Cardiac muscle cell (in vitro differentiated cells and primary cell): ENCODE results near the gene MEGF11. TPM values are rescaled to one million over a fixed set of nuclear protein-coding genes. Genes with fewer than 3 reads are reported as not detected.

Experiments used
- DNase-seq, 2 donors: peaks; one replicate each; pipeline versions ENCODE4 v3.0.0 to v3.0.0-alpha.2; 2010 to 2017; ENCODE audit warnings: low read depth in 1 of 2, low spot score in 1 of 2
- H3K27ac ChIP-seq: fragments of 200-600 bp; sonication (generic); 2 replicates; pipeline ENCODE4 v1.5.1; 2016
- H3K27me3 ChIP-seq: fragments of 200-600 bp; sonication (generic); 2 replicates; pipeline ENCODE4 v1.6.0; 2016; ENCODE audit warnings: control low read depth
- H3K36me3 ChIP-seq: fragments of 200-600 bp; sonication (generic); 2 replicates; pipeline ENCODE4 v1.5.1; 2016; ENCODE audit warnings: control low read depth
- H3K4me1 ChIP-seq: fragments of 200-600 bp; sonication (generic); 2 replicates; pipeline ENCODE4 v1.8.1; 2017; ENCODE audit warnings: low read depth, mild to moderate bottlenecking, mixed run types
- H3K4me3 ChIP-seq: fragments of 200-600 bp; sonication (generic); 2 replicates; pipeline ENCODE4 v1.5.1; 2016; ENCODE audit warnings: mild to moderate bottlenecking
- H3K9me3 ChIP-seq: fragments of 200-600 bp; sonication (generic); 2 replicates; pipeline ENCODE4 v1.5.1; 2017; ENCODE audit warnings: low read depth, mild to moderate bottlenecking, control low read depth
- CTCF ChIP-seq: IDR thresholded peaks from 2 replicates; pipeline ENCODE4 v1.5.1; 2012; ENCODE audit warnings: low read depth, mild to moderate bottlenecking, low read length
- polyA plus RNA-seq: library from polyadenylated mRNA; unstranded; fragments of >200 nt; fragmentation: Nextera tagmentation; extraction: Ambion mirVana; gene quantifications from 2 replicates; pipeline ENCODE4 v1.2.1, GENCODE V29; 2016
- total RNA-seq: library from RNA; depleted of rRNA; stranded (reverse); fragments of >200 nt; gene quantifications from 2 replicates; pipeline ENCODE4 v1.2.3, GENCODE V29; 2016

The MEGF11 gene
- total and polyA plus RNA-seq, 2 experiments from 2014 or later = 0.30 TPM; not detected in 1

GRCh38 chr15:66219339-66219738, 34.2 kb downstream of the MEGF11 start:
- Histone ChIP-seq H3K4me3 (no peak overlapping the region), H3K9me3 (no peaks in the 10 kb centered on the region), H3K4me1 (no peaks in the 10 kb centered on the region), H3K27me3 (no peaks in the 10 kb centered on the region), H3K27ac (no peak overlapping the region), H3K36me3 (no peaks in the 10 kb centered on the region)
- no peak for DNase-seq
- TF ChIP-seq CTCF = no peak

- H3K9me3 ChIP-seq = no peaks in the 10 kb centered on the region
- TF ChIP-seq CTCF = no peak
- H3K27ac ChIP-seq = no peak overlapping the region
These were observed 36.7 kb downstream of the MEGF11 start for GRCh38 chr15:66216806-66217205.

GRCh38 chr15:66215811-66216210, 37.7 kb downstream of the MEGF11 start:
- Histone ChIP-seq H3K4me3 (no peak overlapping the region), H3K27ac (no peak overlapping the region), H3K27me3 (no peaks in the 10 kb centered on the region), H3K36me3 (no peaks in the 10 kb centered on the region), H3K4me1 (no peaks in the 10 kb centered on the region), H3K9me3 (no peaks in the 10 kb centered on the region)
- no peak for TF ChIP-seq CTCF
- no peak for DNase-seq

More at GRCh38 chr15:66216806-66217205, 36.7 kb downstream of the MEGF11 start:
- DNase-seq = no peak
- Histone ChIP-seq H3K36me3 (no peaks in the 10 kb centered on the region), H3K4me1 (no peaks in the 10 kb centered on the region), H3K27me3 (no peaks in the 10 kb centered on the region), H3K4me3 (no peak overlapping the region)

- no peak overlapping the region for H3K27ac ChIP-seq
- TF ChIP-seq CTCF = no peak
- H3K36me3 ChIP-seq = no peaks in the 10 kb centered on the region
- no peaks in the 10 kb centered on the region for H3K9me3 ChIP-seq
- H3K4me1 ChIP-seq = no peaks in the 10 kb centered on the region
- no peak for DNase-seq
- H3K27me3 ChIP-seq = no peaks in the 10 kb centered on the region
- no peak overlapping the region for H3K4me3 ChIP-seq
These were observed 39.3 kb downstream of the MEGF11 start for GRCh38 chr15:66214246-66214645.

GRCh38 chr15:66212563-66212921, 41.0 kb downstream of the MEGF11 start:
- H3K4me1 ChIP-seq = no peaks in the 10 kb centered on the region
- H3K4me3 ChIP-seq = no peak overlapping the region
- no peak for DNase-seq
- H3K36me3 ChIP-seq = no peaks in the 10 kb centered on the region
- TF ChIP-seq CTCF = no peak
- H3K27me3 ChIP-seq = no peaks in the 10 kb centered on the region
- H3K27ac ChIP-seq = no peak overlapping the region
- no peaks in the 10 kb centered on the region for H3K9me3 ChIP-seq
